Mammary epithelial cell (primary cell): Measurements from ENCODE around the gene MRPL45.

Source experiments
- EZH2 ChIP-seq: IDR thresholded peaks from 2 replicates; pipeline ENCODE4 v1.6.1; 2012; ENCODE audit warnings: low read length, inconsistent platforms, borderline replicate concordance
- TF ChIP-seq, protein P1 (sequence below), 2 donors: IDR thresholded peaks in 1 of 2; conservative IDR thresholded peaks in 1 of 2; 2 replicates each; pipeline ENCODE4 v1.5.1; 2011 to 2012; ENCODE audit warnings: inconsistent platforms in 2 of 2, low read length in 2 of 2, mild to moderate bottlenecking in 2 of 2, control low read depth in 1 of 2, low read depth in 1 of 2; ENCODE audit not compliant: insufficient read depth in 1 of 2; ENCODE audit errors: extremely low read depth in 1 of 2

DNA sequence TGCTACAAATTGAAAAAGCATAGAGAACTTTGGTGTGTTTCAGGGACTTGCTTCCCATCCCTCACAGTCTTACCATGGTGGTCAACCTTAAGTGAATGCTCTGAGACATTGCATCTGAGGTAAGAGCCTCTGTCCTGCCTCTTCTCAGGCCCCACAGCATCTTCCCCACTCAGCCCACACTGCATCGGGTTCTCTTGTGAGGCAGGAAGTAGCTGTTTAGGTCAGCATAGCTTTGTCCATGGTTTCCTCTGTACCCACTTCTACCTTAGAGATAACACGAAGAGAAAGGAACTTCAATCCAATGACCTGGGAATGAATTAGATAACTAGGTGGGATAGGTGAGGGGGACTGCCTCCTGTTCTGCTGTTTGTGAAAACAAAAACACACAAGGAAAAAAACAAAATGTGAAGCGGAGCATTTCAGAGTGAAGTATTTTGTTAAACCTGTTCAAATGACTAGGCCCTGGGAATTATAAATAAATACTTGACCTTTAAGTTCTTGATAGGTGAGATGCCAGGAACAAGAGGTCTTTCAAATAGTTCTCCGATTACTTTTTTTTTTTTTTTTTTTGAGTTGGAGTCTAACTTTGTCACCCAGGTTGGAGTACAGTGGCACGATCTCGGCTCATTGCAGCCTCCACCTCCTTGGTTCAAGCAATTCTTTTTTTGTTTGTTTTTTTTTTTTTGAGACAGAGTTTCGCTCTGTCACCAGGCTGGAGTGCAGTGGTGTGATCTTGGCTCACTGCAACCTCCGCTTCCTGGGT is 72.3 kb downstream of the MRPL45 start:
- TF ChIP-seq, protein P1, sequence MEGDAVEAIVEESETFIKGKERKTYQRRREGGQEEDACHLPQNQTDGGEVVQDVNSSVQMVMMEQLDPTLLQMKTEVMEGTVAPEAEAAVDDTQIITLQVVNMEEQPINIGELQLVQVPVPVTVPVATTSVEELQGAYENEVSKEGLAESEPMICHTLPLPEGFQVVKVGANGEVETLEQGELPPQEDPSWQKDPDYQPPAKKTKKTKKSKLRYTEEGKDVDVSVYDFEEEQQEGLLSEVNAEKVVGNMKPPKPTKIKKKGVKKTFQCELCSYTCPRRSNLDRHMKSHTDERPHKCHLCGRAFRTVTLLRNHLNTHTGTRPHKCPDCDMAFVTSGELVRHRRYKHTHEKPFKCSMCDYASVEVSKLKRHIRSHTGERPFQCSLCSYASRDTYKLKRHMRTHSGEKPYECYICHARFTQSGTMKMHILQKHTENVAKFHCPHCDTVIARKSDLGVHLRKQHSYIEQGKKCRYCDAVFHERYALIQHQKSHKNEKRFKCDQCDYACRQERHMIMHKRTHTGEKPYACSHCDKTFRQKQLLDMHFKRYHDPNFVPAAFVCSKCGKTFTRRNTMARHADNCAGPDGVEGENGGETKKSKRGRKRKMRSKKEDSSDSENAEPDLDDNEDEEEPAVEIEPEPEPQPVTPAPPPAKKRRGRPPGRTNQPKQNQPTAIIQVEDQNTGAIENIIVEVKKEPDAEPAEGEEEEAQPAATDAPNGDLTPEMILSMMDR (conservative IDR thresholded peaks at IDR 0.05 in 1 of 2, IDR thresholded peaks at IDR 0.05 in 1 of 2; ENCODE audit: extremely low read depth in 1 of 2, insufficient read depth in 1 of 2, low read depth in 1 of 2, low read length in 2 of 2) = no peak
- no peak for TF ChIP-seq EZH2
